Muscle layer of duodenum (tissue), 2 donors: ENCODE results near the gene TBCD.

Experiments used
- H3K27ac ChIP-seq: one replicate; pipeline ENCODE4 v1.7.0; 2013; ENCODE audit warnings: mild to moderate bottlenecking, low read length
- H3K27me3 ChIP-seq: one replicate; pipeline ENCODE4 v1.7.0; 2013; ENCODE audit warnings: low read depth, mild to moderate bottlenecking, control low read depth, low read length
- H3K36me3 ChIP-seq, 2 donors: one replicate each; pipeline ENCODE4 v1.7.0; 2013; ENCODE audit warnings: low read length in 2 of 2, control low read depth in 1 of 2, mild to moderate bottlenecking in 1 of 2; ENCODE audit not compliant: insufficient read depth in 2 of 2, control insufficient read depth in 1 of 2
- H3K4me1 ChIP-seq, 2 donors: one replicate each; pipeline ENCODE4 v1.7.0; 2013; ENCODE audit warnings: low read length in 2 of 2, mild to moderate bottlenecking in 2 of 2, control low read depth in 1 of 2, moderate library complexity in 1 of 2; ENCODE audit not compliant: insufficient read depth in 2 of 2, control insufficient read depth in 1 of 2
- H3K4me3 ChIP-seq, 2 donors: one replicate each; pipeline ENCODE4 v1.7.0; 2013; ENCODE audit warnings: low read length in 2 of 2, low read depth in 1 of 2, mild to moderate bottlenecking in 1 of 2
- H3K9me3 ChIP-seq, 2 donors: one replicate each; pipeline ENCODE4 v1.7.0; 2013; ENCODE audit warnings: low read length in 2 of 2, control low read depth in 1 of 2, mild to moderate bottlenecking in 1 of 2; ENCODE audit not compliant: control insufficient read depth in 1 of 2
- donor health status: healthy.

TBCD gene

DNA sequence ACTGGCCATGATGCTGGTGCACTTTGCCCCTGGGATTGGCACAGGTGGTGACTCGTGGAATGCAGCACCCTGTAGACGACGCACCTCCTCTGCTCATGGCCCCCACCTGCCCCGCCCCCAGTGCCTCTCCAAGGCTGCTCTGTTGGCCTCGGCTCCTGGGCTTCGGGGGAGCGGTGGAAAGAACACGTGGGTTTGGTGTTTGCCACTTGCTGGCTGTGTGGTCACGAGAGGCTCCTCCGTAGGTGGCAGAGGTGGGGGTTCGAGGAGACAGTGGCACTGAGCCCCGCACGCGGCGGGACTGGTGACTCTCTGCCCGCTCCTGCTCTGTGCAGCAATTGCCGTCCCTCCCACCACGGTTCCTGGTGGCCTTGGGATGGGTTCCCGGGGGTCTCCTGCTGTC lies 170.8 kb downstream of the TBCD start:
- Histone ChIP-seq H3K27ac (no peak overlapping the region), H3K9me3 (no peaks in the 10 kb centered on the region), H3K4me3 (no peak overlapping the region), H3K36me3 (peaks cover 20 to 40% of the 10 kb centered on the region in 2 donors), H3K27me3 (no peaks in the 10 kb centered on the region), H3K4me1 (no peaks in the 10 kb centered on the region)

GRCh38 chr17:82923366-82924113 lies 171.7 kb downstream of the TBCD start:
- Histone ChIP-seq H3K27ac (no peak overlapping the region), H3K4me1 (no peaks in the 10 kb centered on the region), H3K36me3 (peaks cover 24 to 44% of the 10 kb centered on the region in 2 donors), H3K4me3 (no peak overlapping the region), H3K27me3 (no peaks in the 10 kb centered on the region), H3K9me3 (no peaks in the 10 kb centered on the region)

DNA sequence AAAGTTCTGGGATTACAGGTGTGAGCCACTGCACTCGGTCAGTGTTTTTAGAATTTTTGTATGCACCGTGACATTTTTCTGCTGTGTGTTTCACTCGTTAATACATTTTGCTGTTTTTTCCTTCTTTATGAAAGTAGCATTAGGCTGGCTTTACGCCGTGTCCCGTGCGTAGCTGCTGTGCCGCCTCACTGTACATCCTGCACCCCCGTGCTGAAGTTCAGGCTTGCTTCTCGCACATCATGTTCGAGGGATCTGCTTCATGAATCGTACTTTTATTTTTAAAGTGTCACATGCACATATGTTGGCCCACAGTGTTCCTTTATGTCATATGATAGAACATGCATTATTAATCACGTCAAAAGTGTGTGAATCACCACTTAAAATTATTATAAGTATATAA lies 172.3 kb downstream of the TBCD start:
- H3K9me3 ChIP-seq: no peaks in the 10 kb centered on the region
- peaks cover 27 to 50% of the 10 kb centered on the region in 2 donors for H3K36me3 ChIP-seq
- no peaks in the 10 kb centered on the region for H3K27me3 ChIP-seq
- no peak overlapping the region for H3K4me3 ChIP-seq
- no peaks in the 10 kb centered on the region for H3K4me1 ChIP-seq
- no peak overlapping the region for H3K27ac ChIP-seq

- Histone ChIP-seq H3K9me3 (no peaks in the 10 kb centered on the region), H3K4me1 (no peaks in the 10 kb centered on the region), H3K4me3 (no peak overlapping the region), H3K27ac (no peak overlapping the region), H3K27me3 (no peaks in the 10 kb centered on the region), H3K36me3 (peaks cover 27 to 53% of the 10 kb centered on the region in 2 donors)
Observed at GRCh38 chr17:82924812-82925211, 172.9 kb downstream of the TBCD start.

DNA sequence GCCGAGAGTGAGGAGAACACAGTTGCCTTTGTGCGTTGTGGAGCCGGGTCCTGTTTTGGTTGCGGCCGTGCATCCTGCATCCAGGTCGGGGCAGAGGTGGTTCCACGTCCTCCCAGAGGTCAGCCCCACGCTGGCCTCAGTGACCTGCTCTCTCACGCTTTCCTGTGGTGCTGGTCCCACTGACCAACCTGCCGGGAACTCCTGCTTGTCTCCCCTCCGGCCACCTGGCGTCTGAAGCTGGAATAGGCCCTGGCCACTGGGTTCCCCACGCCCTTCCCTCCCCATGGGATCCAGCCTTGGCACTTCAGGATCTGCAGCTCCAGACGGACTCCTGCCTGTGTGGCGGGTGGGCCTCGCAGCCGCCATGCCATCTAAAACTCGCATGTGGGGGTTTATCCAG lies 173.5 kb downstream of the TBCD start:
- Histone ChIP-seq H3K9me3 (no peaks in the 10 kb centered on the region), H3K27me3 (no peaks in the 10 kb centered on the region), H3K4me3 (no peak overlapping the region), H3K27ac (no peak overlapping the region), H3K4me1 (no peaks in the 10 kb centered on the region), H3K36me3 (peaks cover 27 to 57% of the 10 kb centered on the region in 2 donors)

- Histone ChIP-seq H3K9me3 (no peaks in the 10 kb centered on the region), H3K27me3 (no peaks in the 10 kb centered on the region), H3K4me3 (no peak overlapping the region), H3K27ac (no peak overlapping the region), H3K36me3 (peaks cover 32 to 64% of the 10 kb centered on the region in 2 donors), H3K4me1 (no peaks in the 10 kb centered on the region)
Observed at GRCh38 chr17:82926081-82926480, 174.2 kb downstream of the TBCD start.

- H3K4me3 ChIP-seq: no peak overlapping the region
- no peaks in the 10 kb centered on the region for H3K4me1 ChIP-seq
- H3K9me3 ChIP-seq: no peaks in the 10 kb centered on the region
- peaks cover 29 to 68% of the 10 kb centered on the region in 2 donors for H3K36me3 ChIP-seq
- no peak overlapping the region for H3K27ac ChIP-seq
- no peaks in the 10 kb centered on the region for H3K27me3 ChIP-seq
Observed at GRCh38 chr17:82926716-82927115, 174.9 kb downstream of the TBCD start.

DNA sequence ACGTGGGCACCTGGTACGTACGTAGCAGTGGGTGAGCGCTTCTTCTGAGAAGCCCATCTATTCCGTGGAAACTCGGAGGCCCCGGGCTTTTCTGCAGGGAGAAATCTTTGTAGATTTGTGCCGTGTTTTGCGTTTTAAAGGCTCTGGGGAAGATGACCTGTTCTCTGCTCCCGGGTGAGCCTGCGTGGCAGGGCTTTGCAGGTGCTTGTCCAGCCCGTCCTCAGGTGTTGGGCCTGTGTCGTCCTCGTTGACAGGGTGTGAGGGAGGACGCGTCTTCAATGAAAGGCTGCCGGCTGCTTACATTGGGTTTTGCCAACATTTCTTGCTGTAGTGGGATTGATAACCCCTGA lies 175.4 kb downstream of the TBCD start:
- Histone ChIP-seq H3K27ac (no peak overlapping the region), H3K4me1 (peaks cover 0 to 5% of the 10 kb centered on the region in 2 donors), H3K9me3 (no peaks in the 10 kb centered on the region), H3K36me3 (peaks cover 29 to 68% of the 10 kb centered on the region in 2 donors), H3K4me3 (no peak overlapping the region), H3K27me3 (no peaks in the 10 kb centered on the region)

GRCh38 chr17:82927661-82928601 lies 176.1 kb downstream of the TBCD start:
- Histone ChIP-seq H3K27ac (no peak overlapping the region), H3K4me3 (no peak overlapping the region), H3K4me1 (peaks cover 0 to 5% of the 10 kb centered on the region in 2 donors), H3K9me3 (no peaks in the 10 kb centered on the region), H3K36me3 (peaks cover 29 to 72% of the 10 kb centered on the region in 2 donors), H3K27me3 (no peaks in the 10 kb centered on the region)

DNA sequence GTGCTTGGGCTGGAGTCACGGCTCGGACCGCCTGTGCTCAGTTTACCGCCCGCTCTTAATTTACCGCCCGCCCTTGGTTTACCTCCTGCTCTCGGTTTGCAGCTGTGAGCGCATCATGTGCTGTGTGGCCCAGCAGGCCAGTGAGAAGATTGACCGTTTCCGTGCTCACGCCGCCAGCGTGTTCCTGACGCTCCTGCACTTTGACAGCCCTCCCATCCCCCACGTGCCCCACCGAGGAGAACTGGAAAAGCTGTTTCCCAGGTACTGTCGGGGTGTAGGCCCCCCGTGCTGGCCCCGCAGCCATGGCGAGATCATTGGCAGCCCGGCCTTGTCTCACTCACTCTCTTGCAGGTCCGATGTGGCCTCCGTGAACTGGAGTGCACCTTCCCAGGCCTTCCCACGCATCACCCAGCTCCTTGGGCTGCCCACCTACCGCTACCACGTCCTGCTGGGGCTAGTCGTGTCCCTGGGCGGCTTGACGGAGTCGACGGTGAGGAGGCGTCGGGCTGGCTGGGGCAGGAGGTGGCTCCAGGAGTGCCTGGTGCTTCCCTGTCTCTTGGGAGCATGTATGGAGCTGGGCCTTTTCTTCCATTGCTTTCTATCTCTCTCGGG lies 177.3 kb downstream of the TBCD start:
- Histone ChIP-seq H3K4me1 (peaks cover 0 to 5% of the 10 kb centered on the region in 2 donors), H3K36me3 (peaks cover 29 to 83% of the 10 kb centered on the region in 2 donors), H3K4me3 (no peak overlapping the region), H3K27ac (no peak overlapping the region), H3K27me3 (no peaks in the 10 kb centered on the region), H3K9me3 (no peaks in the 10 kb centered on the region)

- H3K4me1 ChIP-seq: peaks cover 0 to 5% of the 10 kb centered on the region in 2 donors
- no peak overlapping the region for H3K27ac ChIP-seq
- peaks cover 29 to 86% of the 10 kb centered on the region in 2 donors for H3K36me3 ChIP-seq
Observed at GRCh38 chr17:82929676-82930042, 177.8 kb downstream of the TBCD start.

More at GRCh38 chr17:82929676-82930042, 177.8 kb downstream of the TBCD start:
- Histone ChIP-seq H3K27me3 (no peaks in the 10 kb centered on the region), H3K9me3 (no peaks in the 10 kb centered on the region), H3K4me3 (no peak overlapping the region)
